ENCODE data around the gene CACNA1S.
A peak's percentile ranks its signal among the peaks of the same experiment; 100 is the strongest.

The CACNA1S gene

GRCh38 chr1:201026234-201026633, 86.0 kb downstream of the CACNA1S start:
- DNase-seq, result no peak

DNA sequence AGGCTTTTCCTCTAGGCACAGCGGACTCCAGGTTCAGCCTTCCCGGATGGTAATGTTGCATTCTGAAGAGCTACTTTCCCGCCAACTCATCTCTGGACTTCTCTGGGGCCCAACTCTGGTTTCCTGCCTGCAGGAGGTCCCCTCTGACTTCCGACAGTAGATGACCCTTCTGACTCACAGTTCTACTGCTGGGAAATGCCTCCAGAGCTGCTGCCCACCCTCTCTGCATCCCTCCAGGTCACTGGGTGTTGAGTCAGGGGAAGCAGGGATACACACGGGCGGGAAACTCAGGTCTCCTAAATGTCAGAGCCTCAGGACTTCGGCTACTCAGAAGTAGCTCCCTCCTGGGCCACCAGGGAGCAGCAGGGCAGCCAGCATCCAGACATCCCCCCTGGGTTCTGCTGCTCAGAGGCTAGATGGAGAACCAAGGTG, 86.6 kb downstream of the CACNA1S start:
- DNase-seq, result peak; percentile 92

- no peak for DNase-seq
Observed at GRCh38 chr1:201024625-201024998, 87.6 kb downstream of the CACNA1S start.

- no peak for DNase-seq
Observed at GRCh38 chr1:201023920-201024624, 88.2 kb downstream of the CACNA1S start.

DNA sequence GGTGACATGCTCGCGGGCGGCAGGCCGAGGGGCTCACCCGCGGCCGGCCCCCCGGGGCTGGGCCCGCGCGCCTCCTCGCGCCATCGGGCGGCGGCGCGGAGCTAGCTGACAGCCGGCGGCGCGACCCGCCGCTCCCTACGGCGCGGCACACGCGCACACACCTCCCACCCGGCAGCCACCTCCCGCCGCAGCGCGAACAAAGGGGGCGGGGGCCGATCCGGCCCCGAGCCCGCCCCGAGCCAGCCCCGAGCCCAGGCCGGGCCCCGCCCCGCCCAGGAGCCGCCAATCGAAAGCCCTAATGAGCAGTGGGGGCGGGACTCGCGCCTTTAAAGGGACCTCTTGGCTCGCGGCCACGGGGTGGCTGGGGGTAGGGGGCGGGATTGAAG, 88.7 kb downstream of the CACNA1S start, which contains the start of gene KIF21B:
Gene KIF21B, minus strand, starts transcription at position 198 of the 386 bp plus-strand sequence. CDS start 331 bp downstream, outside the sequence.
- DNase-seq, result peak; percentile 91

DNA sequence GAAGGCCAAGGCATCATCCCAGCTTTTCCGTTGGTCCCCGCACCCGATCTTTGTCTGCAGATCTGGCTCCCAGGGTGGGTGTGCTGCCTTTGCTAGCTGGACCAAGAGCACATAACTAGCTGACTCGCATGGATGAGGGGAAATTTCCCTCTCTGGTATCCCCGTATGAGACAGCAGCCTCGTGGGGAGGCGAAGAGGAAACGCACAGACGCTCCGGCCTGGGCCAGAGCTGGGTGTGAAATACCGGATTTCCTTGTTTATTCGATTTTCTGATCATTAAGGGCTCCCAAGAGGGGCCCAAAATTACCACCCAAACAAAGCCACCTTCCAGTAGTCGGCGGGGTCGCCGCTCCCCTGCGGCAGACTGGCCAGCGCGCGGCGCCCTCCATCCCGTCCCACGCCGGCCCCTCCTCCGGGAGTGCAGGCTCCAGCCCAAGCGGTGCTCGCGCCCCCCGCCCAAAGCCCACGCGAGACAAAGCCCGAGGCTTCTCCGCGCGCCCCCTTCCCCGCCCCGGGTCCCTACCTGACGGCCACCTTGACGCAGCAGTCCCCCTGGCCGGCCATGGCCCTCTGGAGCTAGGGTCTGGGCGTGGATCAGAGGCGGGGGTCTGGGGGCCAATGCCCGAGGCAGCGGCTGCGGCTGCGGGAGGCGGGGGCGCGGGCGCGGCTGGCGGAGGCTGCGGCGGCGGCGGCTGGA, 89.3 kb downstream of the CACNA1S start:
- no peak for DNase-seq

- DNase-seq, result no peak
Observed at GRCh38 chr1:201022493-201022819, 89.8 kb downstream of the CACNA1S start.

DNA sequence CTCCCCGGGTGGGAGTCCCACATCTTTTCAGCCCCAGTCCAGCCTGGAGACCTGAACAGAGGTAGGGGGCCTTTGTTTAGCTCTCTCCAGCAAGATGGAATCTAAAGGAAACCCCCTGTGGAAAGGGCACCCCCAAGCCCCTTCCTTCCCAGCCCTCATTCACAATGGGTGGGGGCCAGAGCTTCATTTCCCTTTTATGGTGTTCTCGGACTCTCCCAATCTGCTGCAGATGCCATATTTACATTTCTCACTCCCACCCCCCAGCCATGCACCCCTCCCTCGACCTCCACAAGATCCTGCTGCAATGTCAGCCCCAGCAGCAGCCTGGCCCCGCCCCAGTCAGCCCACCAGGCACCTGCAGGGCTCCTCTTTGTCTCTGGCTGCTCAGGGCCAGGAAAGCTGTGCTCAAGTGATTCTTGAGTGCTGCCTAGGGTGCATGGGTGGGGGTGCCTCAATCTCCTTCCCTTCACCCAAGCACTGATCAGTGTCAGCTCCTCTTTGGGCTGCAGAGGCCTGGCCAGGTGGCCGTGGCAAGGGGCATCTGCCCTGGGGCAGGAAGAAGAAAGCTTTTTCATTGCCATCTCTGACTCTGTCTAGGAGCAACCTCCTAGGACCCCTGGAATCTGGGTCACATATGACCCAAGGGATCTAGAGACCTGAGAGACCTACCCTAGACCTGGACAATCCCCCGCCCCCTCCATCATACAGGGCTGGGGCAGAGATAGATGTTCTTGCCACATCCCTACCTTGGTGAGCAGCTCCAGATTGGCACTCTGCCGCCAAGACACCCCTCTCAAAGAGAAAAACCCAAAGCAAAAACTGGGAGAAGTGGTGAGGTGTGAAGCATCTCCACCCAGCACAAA, 90.4 kb downstream of the CACNA1S start:
- DNase-seq, result no peak

DNA sequence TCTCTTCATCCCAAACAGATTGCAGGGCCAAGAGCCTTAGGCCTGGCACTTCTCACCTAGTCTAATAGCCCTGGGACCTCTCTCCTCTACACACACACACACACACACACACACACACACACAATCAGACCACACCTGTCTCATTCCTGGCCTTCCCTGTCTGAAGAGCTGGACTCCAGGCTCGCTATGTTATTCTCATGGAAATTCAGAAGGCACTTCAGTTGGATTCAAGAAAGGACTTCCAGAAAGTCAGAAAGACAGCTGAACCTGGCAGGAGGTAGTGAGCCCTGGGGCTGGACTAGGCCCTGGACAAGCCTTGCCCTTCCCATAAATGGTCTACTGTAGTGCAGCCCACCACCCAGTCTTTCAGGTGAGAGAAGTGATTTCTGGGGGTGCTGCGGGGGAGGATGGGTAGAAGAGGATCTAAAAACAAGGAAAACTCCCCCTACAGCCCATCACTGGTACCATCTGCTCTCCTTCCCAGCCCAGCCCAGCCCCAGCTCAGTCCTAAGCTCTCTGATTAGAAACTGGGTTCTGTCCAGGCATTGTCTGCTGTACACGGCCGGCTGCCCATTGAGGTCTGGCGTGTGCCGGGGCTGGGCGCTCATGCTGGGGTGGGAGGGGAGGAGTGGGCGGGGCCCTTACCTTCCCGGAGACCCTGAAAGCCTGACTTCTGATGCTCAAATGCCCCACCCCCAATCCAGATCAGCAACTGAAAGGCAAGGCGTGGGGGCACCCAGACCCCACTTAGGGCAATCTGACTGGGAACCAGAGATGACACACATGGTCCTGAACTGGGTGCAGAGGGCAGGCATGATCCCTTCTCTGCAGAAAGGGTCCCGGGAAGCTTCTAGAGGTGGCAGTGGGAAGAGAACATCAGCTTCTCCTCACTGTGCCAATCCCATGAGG, 91.3 kb downstream of the CACNA1S start:
- peak; percentile 84 for DNase-seq

DNA sequence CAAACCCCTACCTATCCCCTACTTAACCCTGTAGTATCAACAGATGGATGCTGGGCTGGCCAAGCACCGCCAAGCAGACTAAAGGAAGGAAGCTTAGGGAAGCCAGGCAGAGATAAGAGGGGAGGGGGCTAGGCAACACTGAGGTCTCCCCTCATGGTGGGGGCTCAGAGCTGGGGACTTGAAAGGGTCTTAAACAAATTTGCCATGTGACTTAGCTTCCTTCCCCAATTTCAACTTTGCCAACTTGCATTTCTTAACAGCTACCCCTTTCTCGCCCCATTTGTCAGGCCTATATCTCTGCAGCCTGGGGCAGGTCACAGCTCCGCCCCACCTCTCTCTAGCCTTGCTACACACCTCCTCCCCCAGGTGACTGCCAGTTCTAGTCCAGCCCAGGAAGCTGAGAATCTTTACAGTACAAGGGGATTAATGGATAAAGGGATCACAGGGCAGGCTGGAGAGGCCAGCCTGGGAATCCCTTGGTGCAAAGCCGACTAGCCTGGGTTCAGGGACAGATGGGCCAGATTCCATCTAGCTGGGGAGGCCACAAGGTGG, 92.1 kb downstream of the CACNA1S start:
- DNase-seq, result no peak

DNA sequence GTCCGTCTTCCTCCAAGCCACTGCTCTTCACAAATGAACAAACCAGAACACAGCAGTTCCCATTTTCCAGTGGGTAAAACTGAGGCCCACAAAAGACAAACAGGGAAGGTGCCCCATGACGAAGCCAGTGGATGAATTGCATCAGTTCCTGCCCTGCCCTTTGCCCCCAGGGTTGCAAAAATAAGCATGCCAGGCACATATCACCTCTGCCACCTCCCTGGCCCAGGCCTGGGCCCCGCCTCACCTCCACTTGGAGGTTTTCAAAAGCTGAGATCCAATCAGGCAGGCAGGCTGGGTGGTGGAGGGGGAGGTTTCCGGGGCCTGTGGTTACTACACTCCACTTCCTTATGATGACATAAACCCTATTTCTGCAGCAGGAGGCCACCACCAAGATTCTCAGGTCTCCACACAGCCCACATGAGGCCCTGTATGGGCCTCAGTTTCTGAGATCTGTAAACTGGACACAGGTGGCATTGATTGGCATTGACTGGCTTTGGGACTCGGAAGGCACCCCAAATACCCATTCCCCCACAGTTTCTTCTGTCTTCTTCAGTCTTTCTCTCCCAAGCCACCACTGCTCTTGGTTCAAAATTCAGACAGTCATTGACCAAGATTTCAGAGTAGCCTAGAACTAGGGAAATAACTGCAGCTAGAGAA, 92.8 kb downstream of the CACNA1S start:
- no peak for DNase-seq

DNA sequence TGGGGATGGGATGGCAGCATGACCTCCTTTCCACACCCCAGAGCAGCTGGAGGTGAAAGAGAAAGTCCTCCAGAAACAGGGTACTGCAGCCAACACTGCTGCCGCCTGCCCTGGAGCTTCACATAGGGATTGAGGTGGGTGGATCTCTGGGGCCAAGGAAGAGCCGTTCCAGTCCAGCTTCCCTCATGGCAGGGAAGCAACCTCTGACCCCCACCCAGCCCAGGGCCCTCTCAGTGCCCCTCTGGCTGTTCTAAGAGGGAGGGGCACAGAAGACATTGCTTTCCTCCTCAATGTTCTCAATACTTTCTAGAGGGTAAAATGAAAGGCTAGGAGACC, 94.4 kb downstream of the CACNA1S start:
- DNase-seq, result no peak

DNA sequence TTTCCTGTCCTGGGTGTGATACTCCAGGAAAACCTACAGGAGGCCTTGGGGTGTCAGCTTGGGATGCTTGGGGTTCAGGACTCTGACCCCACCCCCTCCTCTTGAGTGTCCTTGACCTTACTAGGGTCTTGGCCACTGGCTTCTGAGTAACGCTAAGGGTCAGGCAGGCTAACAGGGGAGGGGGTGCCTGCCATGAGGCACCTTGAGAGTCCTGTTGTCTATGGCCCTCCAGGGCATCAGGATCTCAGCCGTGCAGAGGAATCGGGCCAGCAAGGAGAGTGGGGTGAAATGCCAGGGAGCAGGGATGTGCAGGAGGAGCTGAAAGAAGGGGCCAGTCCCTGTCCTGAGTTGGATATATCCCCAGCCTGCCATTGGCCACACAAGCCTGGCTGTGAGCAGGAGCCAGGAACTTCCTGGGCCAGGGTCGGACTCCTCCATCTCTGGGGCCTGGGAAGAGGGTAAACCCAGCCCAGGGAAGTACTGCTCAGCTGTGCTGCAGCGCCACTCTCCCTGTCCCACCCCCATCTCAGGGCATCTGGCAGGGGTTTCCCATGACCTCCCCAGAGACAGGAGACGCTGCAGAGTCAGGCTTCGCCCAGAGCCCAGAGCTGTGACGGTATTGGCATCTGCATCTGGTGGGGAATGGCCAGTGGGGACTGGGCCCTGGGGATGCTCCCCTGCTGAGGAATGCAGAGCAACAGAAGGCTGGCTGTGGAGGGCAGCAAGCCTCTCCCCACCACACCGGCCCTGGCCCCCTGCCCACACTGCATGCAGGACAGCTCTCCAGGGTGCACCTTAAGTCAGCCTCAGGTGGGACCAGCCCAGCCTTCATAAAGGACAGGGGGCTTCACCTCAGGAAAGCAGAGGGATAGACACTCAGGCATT, 95.0 kb downstream of the CACNA1S start:
- no peak for DNase-seq

DNA sequence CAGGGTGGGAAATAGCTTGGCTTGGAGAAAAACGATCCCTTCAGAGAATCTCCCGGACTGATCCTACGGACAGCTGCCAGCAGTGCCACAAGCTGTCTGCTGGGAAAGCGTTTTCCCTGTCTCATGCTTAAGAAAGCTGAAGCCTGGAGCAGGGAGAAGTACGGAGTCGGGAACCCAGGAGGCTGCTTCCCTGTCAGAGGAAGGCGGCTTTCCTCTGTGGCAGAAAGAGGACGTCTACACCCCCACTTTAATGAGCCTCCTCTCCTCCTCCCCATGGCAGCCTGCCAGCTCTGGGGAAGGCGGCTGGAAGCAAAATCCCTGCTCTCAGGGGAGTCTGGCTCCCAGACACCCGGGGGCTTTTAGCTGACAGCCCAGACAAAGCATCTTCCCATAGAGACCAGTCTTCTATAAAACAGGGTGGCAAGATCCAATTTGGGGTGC, 96.0 kb downstream of the CACNA1S start:
- no peak for DNase-seq

DNA sequence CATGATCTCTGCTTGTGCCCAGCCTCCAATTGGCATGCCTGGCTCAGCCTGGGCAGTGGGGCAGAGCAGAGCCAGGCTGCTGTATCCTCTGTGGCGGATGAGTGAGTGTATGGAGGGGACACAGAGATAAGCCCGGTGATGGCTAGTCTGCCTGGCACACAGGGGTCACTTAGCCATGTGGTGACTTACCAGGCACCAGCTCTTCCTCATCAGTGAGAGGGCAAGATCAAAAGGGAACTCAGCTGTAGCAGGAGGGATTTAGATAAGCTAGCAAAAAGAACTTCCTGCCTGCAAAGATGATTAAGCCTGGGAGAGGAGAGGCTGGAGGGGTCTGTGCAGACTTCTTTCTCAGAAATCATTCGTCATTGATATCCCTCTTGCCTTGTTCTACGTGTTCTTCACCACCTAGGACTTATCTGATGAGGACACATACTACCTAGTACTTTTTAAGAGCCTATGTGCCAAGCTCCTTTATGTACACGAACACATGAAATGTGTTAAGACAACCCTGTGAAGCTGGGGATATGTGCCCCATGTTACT, 96.6 kb downstream of the CACNA1S start:
- no peak for DNase-seq

DNA sequence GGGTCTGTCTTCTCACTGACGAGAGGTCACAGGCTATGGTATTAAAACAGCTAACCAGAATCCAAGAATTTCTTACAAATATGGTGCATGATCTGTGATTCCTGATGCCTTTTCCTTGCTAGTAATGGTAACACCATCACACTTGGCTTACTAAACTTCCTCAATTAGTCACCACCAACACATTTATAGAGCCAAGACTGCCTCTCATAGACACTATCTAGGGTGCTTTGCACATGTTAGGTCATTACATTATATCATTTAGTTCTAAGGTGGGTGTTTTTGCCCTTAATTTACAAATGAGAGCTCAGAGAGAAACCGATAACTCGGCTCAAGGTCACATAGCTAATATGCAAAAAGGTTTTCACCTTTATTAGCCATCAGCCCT, 97.4 kb downstream of the CACNA1S start:
- no peak for DNase-seq

- DNase-seq, result no peak
Observed at GRCh38 chr1:201013991-201014815, 98.0 kb downstream of the CACNA1S start.

DNA sequence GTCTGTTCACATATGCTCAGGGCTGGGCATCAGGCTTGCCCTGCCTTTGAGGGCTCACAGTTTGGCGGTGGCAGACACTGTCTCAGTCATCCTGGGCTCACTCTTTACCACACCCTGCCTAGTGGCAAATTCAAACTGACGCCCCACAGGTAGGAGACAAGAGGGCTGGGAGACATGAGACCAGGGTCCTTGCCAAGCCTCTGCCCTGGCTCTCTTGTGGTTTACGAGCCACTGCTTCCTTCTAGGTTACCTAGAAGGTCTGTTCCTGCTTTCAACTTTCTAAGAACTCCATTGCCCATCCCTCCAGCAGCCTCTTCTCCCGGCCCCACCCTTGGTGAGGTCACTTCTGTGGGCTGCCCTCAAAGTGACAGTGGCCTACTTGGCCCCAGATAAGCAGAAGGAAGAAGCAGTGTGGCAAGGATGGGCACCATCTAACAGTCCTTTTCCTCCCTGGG, 99.2 kb downstream of the CACNA1S start:
- DNase-seq, result no peak

GRCh38 chr1:201011616-201012015, 100.6 kb downstream of the CACNA1S start:
- no peak for DNase-seq
